ENCODE results near the gene FLT3. TPM values are rescaled to one million over a fixed set of nuclear protein-coding genes. Genes with fewer than 3 reads are reported as not detected.
A peak's percentile ranks its signal among the peaks of the same experiment; 100 is the strongest.

Gene FLT3
- total RNA-seq, 1 donor from 2014 or later = not detected

GRCh38 chr13:27972478-27972820 is 127.9 kb downstream of the FLT3 start:
- H3K27ac Mint-ChIP-seq = no peak overlapping the region
- DNase-seq (ENCODE audit: extremely low spot score, unreplicated experiment) = no peak
- H3K9me3 Mint-ChIP-seq = no peaks in the 10 kb centered on the region
- H3K27me3 Mint-ChIP-seq = peaks cover 98% of the 10 kb centered on the region
- peaks cover 6% of the 10 kb centered on the region for H3K4me1 Mint-ChIP-seq (ENCODE audit: unreplicated experiment)
- H3K4me3 Mint-ChIP-seq = no peak overlapping the region
- H3K36me3 Mint-ChIP-seq = no peaks in the 10 kb centered on the region
- TF ChIP-seq CTCF (conservative IDR thresholded peaks at IDR 0.05) = no peak

- Mint-ChIP-seq H3K4me3 (no peak overlapping the region), H3K4me1 (ENCODE audit: unreplicated experiment) (peaks cover 10% of the 10 kb centered on the region), H3K27me3 (peaks cover 98% of the 10 kb centered on the region), H3K9me3 (no peaks in the 10 kb centered on the region), H3K27ac (no peak overlapping the region), H3K36me3 (no peaks in the 10 kb centered on the region)
- DNase-seq (ENCODE audit: extremely low spot score, unreplicated experiment) = no peak
- no peak for TF ChIP-seq CTCF (conservative IDR thresholded peaks at IDR 0.05)
Observed at GRCh38 chr13:27971776-27972477, 128.4 kb downstream of the FLT3 start.

GRCh38 chr13:27971236-27971645 is 129.1 kb downstream of the FLT3 start:
- H3K27ac Mint-ChIP-seq = no peak overlapping the region
- peaks cover 98% of the 10 kb centered on the region for H3K27me3 Mint-ChIP-seq
- peaks cover 10% of the 10 kb centered on the region for H3K4me1 Mint-ChIP-seq (ENCODE audit: unreplicated experiment)
- TF ChIP-seq CTCF (conservative IDR thresholded peaks at IDR 0.05) = no peak
- no peak for DNase-seq (ENCODE audit: extremely low spot score, unreplicated experiment)
- no peaks in the 10 kb centered on the region for H3K9me3 Mint-ChIP-seq
- H3K36me3 Mint-ChIP-seq = no peaks in the 10 kb centered on the region
- H3K4me3 Mint-ChIP-seq = no peak overlapping the region

- peak; percentile 59 for DNase-seq (ENCODE audit: extremely low spot score, unreplicated experiment)
- no peak for TF ChIP-seq CTCF (conservative IDR thresholded peaks at IDR 0.05)
- H3K27me3 Mint-ChIP-seq = peaks cover 98% of the 10 kb centered on the region
- no peaks in the 10 kb centered on the region for H3K36me3 Mint-ChIP-seq
- no peak overlapping the region for H3K27ac Mint-ChIP-seq
- no peaks in the 10 kb centered on the region for H3K9me3 Mint-ChIP-seq
- peak overlapping the region; percentile 49 for H3K4me3 Mint-ChIP-seq
- H3K4me1 Mint-ChIP-seq (ENCODE audit: unreplicated experiment) = peaks cover 10% of the 10 kb centered on the region
Observed at GRCh38 chr13:27970382-27971235, 129.8 kb downstream of the FLT3 start.

- H3K36me3 Mint-ChIP-seq = no peaks in the 10 kb centered on the region
- DNase-seq (ENCODE audit: extremely low spot score, unreplicated experiment) = no peak
- H3K27me3 Mint-ChIP-seq = peaks cover 98% of the 10 kb centered on the region
- H3K9me3 Mint-ChIP-seq = no peaks in the 10 kb centered on the region
- peak overlapping the region; percentile 76 for H3K27ac Mint-ChIP-seq
- no peak for TF ChIP-seq CTCF (conservative IDR thresholded peaks at IDR 0.05)
- peaks cover 10% of the 10 kb centered on the region for H3K4me1 Mint-ChIP-seq (ENCODE audit: unreplicated experiment)
- H3K4me3 Mint-ChIP-seq = peak overlapping the region; percentile 78
Observed at GRCh38 chr13:27969866-27970229, 130.5 kb downstream of the FLT3 start.
